A549 (cell line): ENCODE results near the gene MYADML2. TPM values are rescaled to one million over a fixed set of nuclear protein-coding genes. Genes with fewer than 3 reads are reported as not detected.

ENCODE experiments used
- ATAC-seq, 2 experiments: fragments of 200-7000 bp in 1 of 2; fragments of >200 bp in 1 of 2; cut with Nextera tagmentation in 1 of 2; cut with Tn5 transposase in 1 of 2; 3 replicates each; pipeline versions ENCODE4 v1.8.0 to v1.9.1; 2018 to 2020; ENCODE audit warnings: mild to moderate bottlenecking in 1 of 2, moderate library complexity in 1 of 2
- CTCF ChIA-PET: fragments of 300-600 bp; sonication (Branson Sonifier 250); formaldehyde crosslinking; extraction: SDS; loops from one replicate; lab custom pipeline; 2021; ENCODE audit warnings: antibody characterized with exemption, inconsistent platforms; lab: Yijun Ruan, JAX
- POLR2A ChIA-PET: fragments of 350-600 bp; formaldehyde crosslinking; extraction: SDS; loops from one replicate; lab custom pipeline; 2021; ENCODE audit warnings: antibody characterized with exemption, inconsistent platforms; lab: Yijun Ruan, JAX
- DNase-seq, 2 experiments: peaks; one replicate each; pipeline versions ENCODE4 v3.0.0 to v3.0.0-alpha.2; 2011 to 2016; ENCODE audit warnings: low read depth in 1 of 2, low spot score in 1 of 2
- FAIRE-seq: peaks from 2 replicates; lab custom pipeline; 2011; peaks lifted over from hg19 to GRCh38; lab: Jason Lieb, UNC
- H3K27ac ChIP-seq, 2 experiments: fragments of >200 bp; sonication (Bioruptor Twin); formaldehyde crosslinking; 3 replicates each; pipeline ENCODE4 v1.5.1; 2016 to 2017
- H3K4me1 ChIP-seq: fragments of >200 bp; sonication (Bioruptor Twin); formaldehyde crosslinking; 3 replicates; pipeline ENCODE4 v1.6.1; 2016
- H3K4me2 ChIP-seq: fragments of >200 bp; sonication (Bioruptor Twin); formaldehyde crosslinking; 3 replicates; pipeline ENCODE4 v1.6.1; 2016
- H3K4me3 ChIP-seq: fragments of >200 bp; sonication (Bioruptor Twin); formaldehyde crosslinking; 3 replicates; pipeline ENCODE4 v1.5.1; 2016
- H3K9me3 ChIP-seq: fragments of >200 bp; sonication (Bioruptor Twin); formaldehyde crosslinking; 3 replicates; pipeline ENCODE4 v1.6.1; 2016
- ATOH8 ChIP-seq: fragments of 250-450 bp; sonication (Bioruptor Pico); IDR thresholded peaks from 2 replicates; pipeline ENCODE4 v1.5.0; 2020; ENCODE audit warnings: low read depth, mild to moderate bottlenecking, moderate library complexity
- CBX2 ChIP-seq: fragments of 200-600 bp; sonication (generic); IDR thresholded peaks from 2 replicates; pipeline ENCODE4 v1.6.1; 2016; ENCODE audit warnings: low read depth, mild to moderate bottlenecking, borderline replicate concordance
- CBX8 ChIP-seq: fragments of 200-600 bp; sonication (generic); IDR thresholded peaks from 2 replicates; pipeline ENCODE4 v1.6.1; 2016
- ELK1 ChIP-seq: fragments of 150-350 bp; IDR thresholded peaks from 2 replicates; pipeline ENCODE4 v1.6.1; 2014; ENCODE audit warnings: low read depth, mild to moderate bottlenecking, low read length
- ESRRA ChIP-seq: fragments of 150-350 bp; IDR thresholded peaks from 2 replicates; pipeline ENCODE4 v1.6.1; 2014; ENCODE audit warnings: mild to moderate bottlenecking, low read length, borderline replicate concordance
- FOSB ChIP-seq: fragments of 250-450 bp; sonication (Bioruptor Pico); IDR thresholded peaks from 2 replicates; pipeline ENCODE4 v1.5.0; 2020; ENCODE audit warnings: mild to moderate bottlenecking, moderate library complexity
- HES2 ChIP-seq: fragments of >200 bp; sonication (Bioruptor Twin); formaldehyde crosslinking; IDR thresholded peaks from 2 replicates; pipeline ENCODE4 v1.6.1; 2016
- HMGXB4 ChIP-seq: fragments of 250-450 bp; sonication (Bioruptor Pico); IDR thresholded peaks from 2 replicates; pipeline ENCODE4 v1.5.0; 2021; ENCODE audit warnings: mild to moderate bottlenecking, moderate library complexity, borderline replicate concordance
- HOXB13 ChIP-seq: fragments of 250-450 bp; sonication (Bioruptor Pico); IDR thresholded peaks from 2 replicates; pipeline ENCODE4 v1.5.0; 2020; ENCODE audit warnings: low read depth, mild to moderate bottlenecking, moderate library complexity
- JUN ChIP-seq, 2 experiments: fragments of >200 bp; sonication (Bioruptor Twin); formaldehyde crosslinking; IDR thresholded peaks; 2 replicates in 1 of 2; 3 replicates in 1 of 2; pipeline ENCODE4 v1.6.1; 2016 to 2017
- JUNB ChIP-seq: fragments of >200 bp; sonication (Bioruptor Twin); formaldehyde crosslinking; IDR thresholded peaks from 2 replicates; pipeline ENCODE4 v1.6.1; 2016
- KDM1A ChIP-seq: fragments of 200-600 bp; sonication (generic); IDR thresholded peaks from 2 replicates; pipeline ENCODE4 v1.6.1; 2016; ENCODE audit warnings: low read depth, mild to moderate bottlenecking
- KDM5A ChIP-seq: fragments of 200-600 bp; sonication (generic); IDR thresholded peaks from 2 replicates; pipeline ENCODE4 v1.6.1; 2016; ENCODE audit warnings: antibody characterized with exemption, mild to moderate bottlenecking
- MAFK ChIP-seq: fragments of 450-650 bp; IDR thresholded peaks from 2 replicates; pipeline ENCODE4 v1.6.1; 2014; ENCODE audit not compliant: partially characterized antibody
- MAZ ChIP-seq: fragments of 150-350 bp; IDR thresholded peaks from 2 replicates; pipeline ENCODE4 v1.6.1; 2014; ENCODE audit warnings: antibody characterized with exemption, low read depth, low read length, borderline replicate concordance
- NPAS2 ChIP-seq: fragments of 250-450 bp; sonication (Bioruptor Pico); IDR thresholded peaks from 2 replicates; pipeline ENCODE4 v1.8.0; 2022; ENCODE audit warnings: mild to moderate bottlenecking, moderate library complexity, borderline replicate concordance
- POLR2A ChIP-seq: IDR thresholded peaks from 2 replicates; pipeline ENCODE4 v1.6.1; 2012; ENCODE audit warnings: mild to moderate bottlenecking, low read length
- POLR2AphosphoS2 ChIP-seq: conservative IDR thresholded peaks from 2 replicates; pipeline ENCODE4 v1.6.1; 2012; ENCODE audit warnings: low read length, improper control_type of control experiment, inconsistent platforms
- RAD21 ChIP-seq, 2 experiments: fragments of >200 bp in 1 of 2; sonication (Bioruptor Twin) in 1 of 2; formaldehyde crosslinking in 1 of 2; IDR thresholded peaks in 1 of 2; conservative IDR thresholded peaks in 1 of 2; 2 replicates in 1 of 2; 3 replicates in 1 of 2; pipeline ENCODE4 v1.6.1; 2012 to 2018; ENCODE audit warnings: inconsistent platforms in 1 of 2
- RARB ChIP-seq: fragments of 250-450 bp; sonication (Bioruptor Pico); IDR thresholded peaks from 2 replicates; pipeline ENCODE4 v1.8.0; 2021; ENCODE audit warnings: mild to moderate bottlenecking, moderate library complexity
- REST ChIP-seq: fragments of 200-600 bp; sonication (generic); IDR thresholded peaks from 2 replicates; pipeline ENCODE4 v1.6.1; 2016; ENCODE audit warnings: antibody characterized with exemption, mild to moderate bottlenecking, moderate library complexity
- RFX5 ChIP-seq: fragments of 450-650 bp; IDR thresholded peaks from 2 replicates; pipeline ENCODE4 v1.7.1; 2014; ENCODE audit warnings: antibody characterized with exemption, mild to moderate bottlenecking, moderate library complexity
- RNF2 ChIP-seq: fragments of 200-600 bp; sonication (generic); IDR thresholded peaks from 2 replicates; pipeline ENCODE4 v1.6.1; 2016; ENCODE audit warnings: low read depth, mild to moderate bottlenecking, antibody characterized with exemption, moderate library complexity, borderline replicate concordance
- SREBF2 ChIP-seq: fragments of 450-650 bp; IDR thresholded peaks from 2 replicates; pipeline ENCODE4 v1.6.1; 2014; ENCODE audit warnings: mild to moderate bottlenecking, moderate library complexity
- TFCP2L1 ChIP-seq: fragments of 250-450 bp; sonication (Bioruptor Pico); IDR thresholded peaks from 2 replicates; pipeline ENCODE4 v1.5.0; 2021; ENCODE audit warnings: mild to moderate bottlenecking
- TP53 ChIP-seq: fragments of 250-450 bp; sonication (Bioruptor Pico); IDR thresholded peaks from 2 replicates; pipeline ENCODE4 v1.5.0; 2021; ENCODE audit warnings: mild to moderate bottlenecking, moderate library complexity
- WGBS: methylation state at CpG from one replicate; pipeline ENCODE4 v1.1.6; 2017; ENCODE audit errors: missing lambda C conversion rate; 5-methylcytosine and 5-hydroxymethylcytosine counted together
- polyA plus RNA-seq, 4 experiments: library from polyadenylated mRNA; depleted of rRNA in 3 of 4; stranded (reverse); fragments of >200 nt; fragmentation: RNase III in 1 of 4; extraction: RNeasy Plus Mini Kit Qiagen cat#74134 plus additional on column Dnase treatment in 1 of 4; gene quantifications; 2 replicates in 3 of 4; 3 replicates in 1 of 4; pipeline ENCODE4 v1.2.3, GENCODE V29; 2011 to 2017
- TF ChIP-seq, protein P1 (sequence below): IDR thresholded peaks from 2 replicates; pipeline ENCODE4 v1.6.1; 2012
- TF ChIP-seq, protein P2 (sequence below): IDR thresholded peaks from 2 replicates; pipeline ENCODE4 v1.6.1; 2012; ENCODE audit warnings: low read depth, borderline replicate concordance

The MYADML2 gene
- polyA plus RNA-seq, 2 of the 4 experiments (the other 2 are of a cell fraction) = not detected

GRCh38 chr17:81923302-81924260, 23.5 kb downstream of the MYADML2 start:
- CTCF ChIA-PET = interaction anchor here (0.7 to 12.8 kb wide), 12 partner anchors 12 to 215 kb away, joined by 3 to 99 read pairs (median 5); partner anchors contain the start of genes ALYREF, ANAPC11, ARHGDIA and CENPX
- peak overlapping the region; percentile 96 for H3K4me2 ChIP-seq
- FAIRE-seq (peak; percentile 43), DNase-seq (peak; percentile 83 to 91), ATAC-seq (peak; percentile 23 to 68)
- H3K27ac ChIP-seq = peak overlapping the region; percentile 96 to 98
- peaks cover 70% of the 10 kb centered on the region for H3K4me1 ChIP-seq
- H3K9me3 ChIP-seq = no peaks in the 10 kb centered on the region
- WGBS = 3% methylated on average over 24 of the region's 32 CpGs
- peak overlapping the region; percentile 57 for H3K4me3 ChIP-seq
- POLR2A ChIA-PET = interaction anchor here (1.1 to 1.9 kb wide), 7 partner anchors 13 to 240 kb away, joined by 3 to 5 read pairs (median 3); partner anchors contain the start of genes ARL16, HGS, MCRIP1 and PCYT2
- TF ChIP-seq POLR2AphosphoS2 (no peak), ELK1 (no peak), JUNB (no peak), CBX2 (no peak), TFCP2L1 (peak; percentile 30; the same call in 1 of the 2 replicates), REST (no peak), HES2 (no peak), RFX5 (peak; percentile 78), MAZ (peak; percentile 13; the same call in 1 of the 2 replicates), TP53 (CRISPR knock-in tag) (peak; percentile 48; the same call in 1 of the 2 replicates), KDM1A (no peak), NPAS2 (CRISPR knock-in tag) (no peak), ATOH8 (CRISPR knock-in tag) (0 out of 2 replicates have a peak, but pooled peaks have one; percentile 5), SREBF2 (no peak), FOSB (CRISPR knock-in tag) (no peak), RNF2 (no peak), JUN (IDR thresholded peaks at IDR 0.05) (peak in 1 of 2 experiments; percentile 67; a peak in 2 of 5 replicates), MAFK (peak; percentile 100), RAD21 (conservative IDR thresholded peaks at IDR 0.05 in 1 of 2, IDR thresholded peaks at IDR 0.05 in 1 of 2) (no peak), RARB (no peak), HOXB13 (CRISPR knock-in tag) (0 out of 2 replicates have a peak, but pooled peaks have one; percentile 36), HMGXB4 (CRISPR knock-in tag) (no peak; the same call in 1 of the 2 replicates), ESRRA (no peak), POLR2A (peak; percentile 18; the same call in 1 of the 2 replicates), CBX8 (no peak), KDM5A (no peak)
- TF ChIP-seq, protein P1, sequence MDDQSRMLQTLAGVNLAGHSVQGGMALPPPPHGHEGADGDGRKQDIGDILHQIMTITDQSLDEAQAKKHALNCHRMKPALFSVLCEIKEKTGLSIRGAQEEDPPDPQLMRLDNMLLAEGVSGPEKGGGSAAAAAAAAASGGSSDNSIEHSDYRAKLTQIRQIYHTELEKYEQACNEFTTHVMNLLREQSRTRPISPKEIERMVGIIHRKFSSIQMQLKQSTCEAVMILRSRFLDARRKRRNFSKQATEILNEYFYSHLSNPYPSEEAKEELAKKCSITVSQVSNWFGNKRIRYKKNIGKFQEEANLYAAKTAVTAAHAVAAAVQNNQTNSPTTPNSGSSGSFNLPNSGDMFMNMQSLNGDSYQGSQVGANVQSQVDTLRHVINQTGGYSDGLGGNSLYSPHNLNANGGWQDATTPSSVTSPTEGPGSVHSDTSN = 0 out of 2 replicates have a peak, but pooled peaks have one; percentile 43
- TF ChIP-seq, protein P2, sequence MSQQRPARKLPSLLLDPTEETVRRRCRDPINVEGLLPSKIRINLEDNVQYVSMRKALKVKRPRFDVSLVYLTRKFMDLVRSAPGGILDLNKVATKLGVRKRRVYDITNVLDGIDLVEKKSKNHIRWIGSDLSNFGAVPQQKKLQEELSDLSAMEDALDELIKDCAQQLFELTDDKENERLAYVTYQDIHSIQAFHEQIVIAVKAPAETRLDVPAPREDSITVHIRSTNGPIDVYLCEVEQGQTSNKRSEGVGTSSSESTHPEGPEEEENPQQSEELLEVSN = peak; percentile 18; the same call in 1 of the 2 replicates
